Suprapubic skin (tissue), 4 donors: ENCODE data around the gene MCRIP1.

ENCODE experiments used
- CTCF ChIP-seq, 2 donors: fragments of 200-600 bp in 1 of 2; fragments of 450-650 bp in 1 of 2; sonication (generic) in 1 of 2; IDR thresholded peaks; one replicate each; pipeline ENCODE4 v1.5.1; 2016 to 2019; ENCODE audit warnings: antibody characterized with exemption in 2 of 2, mild to moderate bottlenecking in 1 of 2, moderate library complexity in 1 of 2
- EP300 ChIP-seq: sonication (generic); formaldehyde crosslinking; IDR thresholded peaks from one replicate; pipeline ENCODE4 v1.6.1; 2017; ENCODE audit warnings: antibody characterized with exemption
- POLR2A ChIP-seq, 2 donors: fragments of 450-650 bp; IDR thresholded peaks; one replicate each; pipeline ENCODE4 v1.6.1; 2017; ENCODE audit warnings: antibody characterized with exemption in 2 of 2, mild to moderate bottlenecking in 2 of 2, moderate library complexity in 2 of 2
- POLR2AphosphoS5 ChIP-seq, 3 donors: sonication (generic); formaldehyde crosslinking; IDR thresholded peaks; one replicate each; pipeline ENCODE4 v1.6.1; 2017; ENCODE audit warnings: antibody characterized with exemption in 3 of 3

GRCh38 chr17:81810476-81810875, 22.6 kb downstream of the MCRIP1 start:
- TF ChIP-seq EP300: no peak
- no peak for TF ChIP-seq CTCF (IDR thresholded peaks at IDR 0.05)
- TF ChIP-seq POLR2A (IDR thresholded peaks at IDR 0.05): no peak
- TF ChIP-seq POLR2AphosphoS5 (IDR thresholded peaks at IDR 0.05): no peak
